T47D (cell line): ENCODE data around the gene FOXF1.

Experiments
- DNase-seq, 2 experiments: peaks; one replicate each; pipeline versions ENCODE4 v3.0.0 to v3.0.0-alpha.2; 2011 to 2012; ENCODE audit warnings: low read depth in 1 of 2, low spot score in 1 of 2
- JUND ChIP-seq: IDR thresholded peaks from 2 replicates; pipeline ENCODE4 v1.6.1; 2012; ENCODE audit warnings: low read depth
- in situ Hi-C: cut with HindIII; loops from 2 replicates; pipeline ENCODE4 v1.10.0; 2016; ENCODE audit warnings: low sequenced_read_pairs, low pct_unique_long_range_greater_than_20kb

Gene FOXF1

GRCh38 chr16:86531191-86531545 lies 20.8 kb downstream of the FOXF1 start:
- TF ChIP-seq JUND = no peak
- in situ Hi-C loops = no loop called here
- DNase-seq = no peak

GRCh38 chr16:86531641-86532525 lies 21.6 kb downstream of the FOXF1 start:
- DNase-seq = no peak
- no peak for TF ChIP-seq JUND
- in situ Hi-C loops = no loop called here

GRCh38 chr16:86532526-86532815 lies 22.1 kb downstream of the FOXF1 start:
- no peak for DNase-seq
- no peak for TF ChIP-seq JUND
- in situ Hi-C loops = no loop called here

- no peak for TF ChIP-seq JUND
- in situ Hi-C loops = no loop called here
- no peak for DNase-seq
These were observed 22.7 kb downstream of the FOXF1 start for GRCh38 chr16:86533076-86533475.

- in situ Hi-C loops = no loop called here
- no peak for TF ChIP-seq JUND
- no peak for DNase-seq
These were observed 23.5 kb downstream of the FOXF1 start for GRCh38 chr16:86533767-86534351.

- in situ Hi-C loops = no loop called here
- no peak for TF ChIP-seq JUND
- no peak for DNase-seq
These were observed 24.7 kb downstream of the FOXF1 start for GRCh38 chr16:86534779-86535615.

- in situ Hi-C loops = no loop called here
- no peak for TF ChIP-seq JUND
- DNase-seq = no peak
These were observed 26.3 kb downstream of the FOXF1 start for GRCh38 chr16:86536621-86537020.

- no peak for TF ChIP-seq JUND
- DNase-seq = no peak
- in situ Hi-C loops = no loop called here
These were observed 27.2 kb downstream of the FOXF1 start for GRCh38 chr16:86537486-86537885.

- in situ Hi-C loops = no loop called here
These were observed 28.0 kb downstream of the FOXF1 start for GRCh38 chr16:86538196-86538780.

GRCh38 chr16:86540894-86541293 lies 30.6 kb downstream of the FOXF1 start:
- DNase-seq = no peak
- in situ Hi-C loops = no loop called here
- TF ChIP-seq JUND = no peak

More at GRCh38 chr16:86538196-86538780, 28.0 kb downstream of the FOXF1 start:
- no peak for TF ChIP-seq JUND
- no peak for DNase-seq

GRCh38 chr16:86541560-86541959 lies 31.2 kb downstream of the FOXF1 start:
- in situ Hi-C loops = no loop called here
- no peak for DNase-seq
- no peak for TF ChIP-seq JUND
